Adrenal gland (tissue), 5 donors: Measurements from ENCODE around the gene ACTR1B.

ENCODE experiments used
- CTCF ChIP-seq, 6 experiments: fragments of 450-650 bp in 4 of 6; fragments of 200-600 bp in 2 of 6; sonication (generic) in 1 of 6; IDR thresholded peaks; 1 replicate in 5 of 6; 2 replicates in 1 of 6; pipeline versions ENCODE4 v1.5.1 to v1.8.0; 2016 to 2021; ENCODE audit warnings: antibody characterized with exemption in 6 of 6, mild to moderate bottlenecking in 2 of 6, moderate library complexity in 1 of 6
- POLR2A ChIP-seq, 2 donors: fragments of 450-650 bp; IDR thresholded peaks; one replicate each; pipeline ENCODE4 v1.6.1; 2017; ENCODE audit warnings: antibody characterized with exemption in 2 of 2, mild to moderate bottlenecking in 2 of 2, moderate library complexity in 1 of 2
- donor health status: DM: no; HTN: no; CAD: no.

GRCh38 chr2:97707362-97708047 lies 43.7 kb upstream of the ACTR1B start:
- TF ChIP-seq CTCF (IDR thresholded peaks at IDR 0.05): no peak
- TF ChIP-seq POLR2A (IDR thresholded peaks at IDR 0.05): no peak
